Fibroblast of villous mesenchyme (primary cell): ENCODE data around the gene ASTN1. TPM values are rescaled to one million over a fixed set of nuclear protein-coding genes. Genes with fewer than 3 reads are reported as not detected.

Experiments used
- DNase-seq: peaks from one replicate; pipeline ENCODE4 v3.0.0-alpha.2; 2010; ENCODE audit warnings: low read depth
- H3K4me3 ChIP-seq: 2 replicates; pipeline ENCODE4 v1.5.1; 2011; ENCODE audit warnings: low read depth, mild to moderate bottlenecking, low read length
- CTCF ChIP-seq: IDR thresholded peaks from 2 replicates; pipeline ENCODE4 v1.5.1; 2012; ENCODE audit warnings: low read depth, mild to moderate bottlenecking, low read length; ENCODE audit not compliant: insufficient read depth
- total RNA-seq: library from RNA; depleted of rRNA; stranded (reverse); fragments of >200 nt; gene quantifications from 2 replicates; pipeline ENCODE4 v1.2.3, GENCODE V29; 2012

The ASTN1 gene
- total RNA-seq, 1 donor, result not detected

- H3K4me3 ChIP-seq, result no peak overlapping the region
- no peak for TF ChIP-seq CTCF
- no peak for DNase-seq
Observed at GRCh38 chr1:176976225-176976624, 188.3 kb downstream of the ASTN1 start.

GRCh38 chr1:176964687-176965086, 199.8 kb downstream of the ASTN1 start:
- TF ChIP-seq CTCF, result no peak
- no peak for DNase-seq
- no peak overlapping the region for H3K4me3 ChIP-seq

- no peak overlapping the region for H3K4me3 ChIP-seq
- no peak for TF ChIP-seq CTCF
- no peak for DNase-seq
Observed at GRCh38 chr1:176963181-176963580, 201.3 kb downstream of the ASTN1 start.

GRCh38 chr1:176961678-176962077, 202.8 kb downstream of the ASTN1 start:
- no peak for DNase-seq
- no peak overlapping the region for H3K4me3 ChIP-seq
- TF ChIP-seq CTCF, result no peak

GRCh38 chr1:176959191-176959820, 205.2 kb downstream of the ASTN1 start:
- TF ChIP-seq CTCF, result no peak
- DNase-seq, result no peak

GRCh38 chr1:176957603-176958002, 206.9 kb downstream of the ASTN1 start:
- DNase-seq, result no peak
- no peak for TF ChIP-seq CTCF
- no peak overlapping the region for H3K4me3 ChIP-seq

More at GRCh38 chr1:176959191-176959820, 205.2 kb downstream of the ASTN1 start:
- no peak overlapping the region for H3K4me3 ChIP-seq

GRCh38 chr1:176954242-176954641, 210.3 kb downstream of the ASTN1 start:
- DNase-seq, result no peak
- no peak for TF ChIP-seq CTCF

More at GRCh38 chr1:176954242-176954641, 210.3 kb downstream of the ASTN1 start:
- H3K4me3 ChIP-seq, result no peak overlapping the region
